SKM-1 (cell line): Measurements from ENCODE around the gene MZF1.

Experiments used
- DNase-seq: peaks from one replicate; lab custom pipeline; 2025; ENCODE audit not compliant: unreplicated experiment; lab: John Stamatoyannopoulos, UW

The MZF1 gene

DNA sequence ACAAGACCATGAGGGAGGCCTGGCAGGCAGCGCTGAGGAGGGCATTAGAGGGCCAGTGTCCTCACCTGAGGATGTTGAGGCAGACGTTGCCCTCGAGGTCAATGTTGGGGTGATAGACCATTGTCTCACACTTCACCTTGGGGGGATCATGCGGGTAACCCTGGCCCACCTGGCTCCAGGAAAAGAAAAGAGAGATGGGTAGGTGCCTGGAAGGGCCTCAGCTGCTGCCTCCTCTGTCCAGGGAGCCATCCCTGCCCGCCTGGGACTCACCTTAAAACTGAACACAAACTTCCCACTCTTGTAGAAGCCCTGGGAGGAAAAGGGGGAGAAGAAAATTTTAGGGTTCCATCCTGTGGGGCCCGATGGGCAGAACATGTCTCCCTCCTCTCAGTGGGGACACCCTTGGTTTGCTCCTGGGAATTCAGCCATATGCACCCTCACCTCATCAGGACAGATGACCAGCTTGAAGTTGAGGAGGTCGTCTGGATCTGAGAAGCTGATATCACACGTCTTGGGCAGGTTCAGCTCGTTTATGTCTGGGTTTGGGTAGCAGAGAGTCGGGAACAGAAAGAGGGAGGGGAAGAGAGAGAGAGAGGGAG, 16.4 kb downstream of the MZF1 start:
- no peak for DNase-seq

- DNase-seq: no peak
Observed at GRCh38 chr19:58555920-58556621, 17.1 kb downstream of the MZF1 start.

DNA sequence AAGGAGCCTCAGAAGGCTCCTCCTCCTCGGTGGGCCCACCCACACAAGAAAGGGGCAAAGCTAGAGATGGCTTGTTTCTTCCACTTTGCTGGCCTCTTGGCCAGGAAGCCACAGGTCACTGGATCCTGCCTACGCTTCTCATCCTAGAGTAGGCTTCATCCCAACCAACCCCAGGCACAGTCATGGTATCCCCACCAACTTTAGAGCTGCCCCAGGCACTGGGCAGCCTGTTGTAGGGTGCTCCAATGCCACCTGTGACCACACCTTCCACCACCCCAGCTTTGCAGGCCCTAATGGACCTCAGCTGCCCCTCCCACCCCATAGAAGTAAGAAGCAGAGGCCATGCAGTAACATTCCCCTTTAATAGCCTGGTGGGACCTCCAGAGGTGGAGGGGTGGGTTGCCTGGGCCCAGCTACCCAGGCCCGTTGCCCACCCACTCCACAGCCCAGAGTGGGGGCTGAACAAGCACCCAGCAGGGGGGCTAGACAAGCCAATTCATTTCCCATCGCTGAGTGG, 17.7 kb downstream of the MZF1 start:
- no peak for DNase-seq

GRCh38 chr19:58554494-58555368, 18.4 kb downstream of the MZF1 start, which contains the start of gene CHMP2A:
Gene CHMP2A (minus strand): TSS chr19:58555105. CDS start chr19:58554212, 893 bp downstream.
- DNase-seq: no peak

DNA sequence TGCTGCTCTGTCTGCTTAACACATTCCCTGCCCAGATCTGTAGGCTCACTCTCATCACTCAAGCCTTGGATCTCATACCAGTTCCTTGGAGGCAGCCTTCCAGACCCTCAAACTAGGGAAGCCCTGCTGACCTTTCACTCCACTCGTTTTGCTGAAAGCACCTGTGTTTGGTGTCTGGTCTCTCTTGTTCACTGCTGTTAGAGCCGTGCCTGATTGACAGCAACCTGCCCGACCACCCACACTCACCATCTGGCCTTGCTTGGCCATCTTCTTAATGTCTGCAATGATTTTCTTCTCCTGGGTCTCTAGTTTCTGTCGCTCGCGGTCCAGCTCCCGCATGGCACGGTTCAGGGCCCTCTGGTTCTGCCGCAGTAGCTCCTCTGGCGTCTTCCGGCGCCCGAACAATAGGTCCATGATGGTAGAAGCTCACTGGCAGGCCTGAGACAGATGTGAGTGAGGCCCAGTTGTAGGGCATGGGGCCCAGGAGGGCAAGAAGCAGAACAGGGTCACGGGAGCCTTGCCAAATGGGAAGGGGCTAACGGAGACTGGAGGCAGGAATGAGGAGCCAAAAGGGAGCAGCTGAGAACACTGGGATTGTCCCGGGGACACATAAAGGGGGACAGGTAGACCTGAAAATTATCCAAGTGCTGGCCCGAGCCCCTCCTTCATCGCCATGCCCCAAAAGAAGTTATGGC, 19.2 kb downstream of the MZF1 start:
- no peak for DNase-seq

GRCh38 chr19:58552655-58553054, 20.5 kb downstream of the MZF1 start:
- DNase-seq: no peak

DNA sequence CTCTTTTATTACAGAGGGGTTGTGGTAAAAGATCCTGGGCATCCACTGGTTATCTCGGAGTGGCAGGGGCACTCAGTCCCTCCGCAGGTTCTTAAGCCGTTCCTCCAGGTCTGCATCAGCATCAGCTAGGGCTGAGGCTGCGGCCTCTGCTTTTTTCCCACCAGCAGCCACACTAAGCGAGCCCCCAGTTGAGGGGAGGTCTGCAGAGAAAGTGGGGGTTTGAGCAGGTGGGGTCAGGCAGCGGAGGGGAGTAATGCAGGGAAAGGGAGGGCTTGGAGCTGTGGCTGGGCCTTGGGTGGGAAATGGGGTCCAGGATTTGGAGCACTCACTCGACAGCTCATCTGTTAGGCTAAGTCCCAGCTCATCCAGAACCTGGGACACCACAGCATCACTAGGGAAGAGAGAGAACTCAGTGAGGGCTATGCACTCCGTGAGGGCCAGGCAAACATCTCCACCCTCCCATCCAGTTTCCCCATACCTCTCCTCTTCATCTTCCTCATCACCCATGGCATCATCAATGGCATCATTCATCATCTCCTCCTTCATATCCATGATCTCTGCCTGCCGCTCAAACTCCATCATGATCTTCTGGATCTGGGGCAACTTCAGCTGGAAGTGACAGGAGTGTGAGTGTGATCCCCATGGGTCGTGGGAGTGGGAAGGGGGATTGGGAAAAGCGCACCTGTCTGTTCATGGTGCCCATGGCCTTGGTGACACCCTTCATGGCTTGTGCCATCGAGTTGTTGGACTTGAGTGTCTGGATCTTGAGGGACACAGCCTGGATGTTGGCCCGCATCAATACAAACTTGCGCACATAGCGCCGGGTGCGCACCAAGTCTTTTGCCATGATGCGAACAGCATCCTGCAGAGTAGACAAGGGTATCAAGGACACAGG, 21.3 kb downstream of the MZF1 start:
- no peak for DNase-seq

DNA sequence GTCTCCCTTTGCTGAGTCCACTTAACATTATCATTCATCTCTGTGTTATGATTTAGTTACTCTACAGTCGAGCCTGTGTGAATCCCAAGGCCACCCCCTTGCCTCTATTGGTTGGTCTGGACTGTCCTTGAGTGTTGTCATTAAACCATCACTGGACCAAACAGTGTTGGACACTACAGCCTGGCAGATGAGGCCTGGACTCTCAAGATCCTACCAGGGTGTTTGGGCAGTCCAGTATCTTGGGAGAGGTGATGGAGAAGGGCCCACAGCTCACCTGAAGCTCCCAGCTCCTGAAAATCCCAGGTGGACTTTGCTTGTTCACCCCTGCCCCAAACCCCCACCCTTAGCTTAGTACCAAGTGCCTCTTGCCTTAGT, 22.0 kb downstream of the MZF1 start:
- no peak for DNase-seq

DNA sequence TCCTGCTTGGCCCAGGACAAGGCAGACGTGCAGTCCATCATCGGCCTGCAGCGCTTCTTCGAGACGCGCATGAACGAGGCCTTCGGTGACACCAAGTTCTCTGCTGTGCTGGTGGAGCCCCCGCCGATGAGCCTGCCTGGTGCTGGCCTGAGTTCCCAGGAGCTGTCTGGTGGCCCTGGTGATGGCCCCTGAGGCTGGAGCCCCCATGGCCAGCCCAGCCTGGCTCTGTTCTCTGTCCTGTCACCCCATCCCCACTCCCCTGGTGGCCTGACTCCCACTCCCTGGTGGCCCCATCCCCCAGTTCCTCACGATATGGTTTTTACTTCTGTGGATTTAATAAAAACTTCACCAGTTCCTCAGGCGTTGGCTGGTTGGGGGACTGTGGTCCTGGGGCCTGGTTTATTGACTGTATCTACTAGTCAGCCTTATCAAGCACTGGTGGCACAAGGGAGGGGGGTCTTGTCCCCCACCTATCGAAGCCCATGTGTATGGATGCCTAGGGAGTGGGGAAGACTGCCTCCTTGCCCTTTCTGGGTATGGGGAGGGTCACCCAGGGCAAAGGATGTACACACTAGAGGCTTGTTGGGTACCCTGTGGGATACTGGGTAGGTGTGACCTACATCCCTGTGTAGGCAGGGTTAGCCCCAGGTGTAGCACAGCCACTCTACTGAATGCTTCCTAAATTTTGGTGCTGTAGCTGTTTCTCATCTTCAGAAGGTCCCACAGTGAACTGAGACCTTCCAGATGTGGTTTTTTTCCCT, 22.6 kb downstream of the MZF1 start:
- DNase-seq: no peak

- DNase-seq: no peak
Observed at GRCh38 chr19:58549664-58550361, 23.3 kb downstream of the MZF1 start.

- no peak for DNase-seq
Observed at GRCh38 chr19:58548859-58549663, 24.1 kb downstream of the MZF1 start.

- no peak for DNase-seq
Observed at GRCh38 chr19:58547323-58548312, 25.5 kb downstream of the MZF1 start.

DNA sequence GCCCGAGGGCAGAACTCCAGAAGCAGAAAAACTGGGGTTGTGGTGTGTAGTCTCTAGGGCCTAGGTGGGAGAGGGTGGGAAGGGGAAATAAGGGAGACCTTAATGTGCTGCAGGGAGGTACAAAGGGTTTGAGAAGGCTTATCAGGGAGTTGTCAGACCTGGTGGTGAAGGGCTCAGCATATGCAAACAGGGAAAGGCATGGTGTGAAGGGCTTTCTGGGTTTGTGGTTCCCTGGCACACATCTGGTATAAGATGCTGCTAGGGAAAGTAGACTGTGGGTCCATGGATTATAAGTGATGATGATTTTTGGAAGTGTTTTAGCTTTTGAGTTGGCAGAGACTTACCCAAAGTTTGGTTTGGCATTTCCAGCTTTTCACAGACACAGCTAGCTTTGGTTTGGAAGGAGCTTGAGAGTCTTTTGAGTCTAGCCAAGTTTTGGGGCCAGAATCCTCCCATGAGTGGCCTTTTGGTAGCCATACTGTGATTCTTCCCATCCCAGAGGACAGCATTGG, 27.1 kb downstream of the MZF1 start:
- DNase-seq: no peak

- DNase-seq: no peak
Observed at GRCh38 chr19:58545286-58546018, 27.7 kb downstream of the MZF1 start.

DNA sequence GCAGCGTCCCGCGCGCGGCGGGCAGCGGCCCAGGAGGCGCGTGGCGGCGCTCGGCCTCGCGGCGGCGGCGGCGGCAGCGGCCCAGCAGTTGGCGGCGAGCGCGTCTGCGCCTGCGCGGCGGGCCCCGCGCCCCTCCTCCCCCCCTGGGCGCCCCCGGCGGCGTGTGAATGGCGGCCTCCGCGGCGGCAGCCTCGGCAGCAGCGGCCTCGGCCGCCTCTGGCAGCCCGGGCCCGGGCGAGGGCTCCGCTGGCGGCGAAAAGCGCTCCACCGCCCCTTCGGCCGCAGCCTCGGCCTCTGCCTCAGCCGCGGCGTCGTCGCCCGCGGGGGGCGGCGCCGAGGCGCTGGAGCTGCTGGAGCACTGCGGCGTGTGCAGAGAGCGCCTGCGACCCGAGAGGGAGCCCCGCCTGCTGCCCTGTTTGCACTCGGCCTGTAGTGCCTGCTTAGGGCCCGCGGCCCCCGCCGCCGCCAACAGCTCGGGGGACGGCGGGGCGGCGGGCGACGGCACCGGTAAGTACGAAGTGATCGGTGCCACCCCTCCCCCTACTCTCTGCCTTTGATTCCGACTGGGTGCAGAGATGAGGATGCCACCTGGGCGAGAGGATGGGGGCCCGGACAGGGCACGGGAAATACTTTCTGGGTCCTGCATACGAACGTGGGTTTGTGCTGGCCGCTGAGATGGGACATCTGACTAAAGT, 28.4 kb downstream of the MZF1 start:
- no peak for DNase-seq
